ENCODE measurements around the gene FNTB. TPM values are rescaled to one million over a fixed set of nuclear protein-coding genes. Genes with fewer than 3 reads are reported as not detected.

Gene FNTB
- total and polyA plus RNA-seq, 9 of the 15 experiments (the other 6 are each of a cell fraction or from before 2014, with no cell fraction given): 6.9 to 23.2 (median 12.2) TPM

- TF ChIP-seq CCAR2 (IDR thresholded peaks at IDR 0.05; ENCODE audit: low read depth, low read length) (no peak), ZNF224 (CRISPR knock-in tag; IDR thresholded peaks at IDR 0.05) (no peak), ZBTB5 (IDR thresholded peaks at IDR 0.05) (no peak), TRIM25 (IDR thresholded peaks at IDR 0.05; ENCODE audit: borderline replicate concordance) (no peak), RAD21 (CRISPR knock-in tag; conservative IDR thresholded peaks at IDR 0.05 in 1 of 2, IDR thresholded peaks at IDR 0.05 in 1 of 2) (no peak), MTA2 (IDR thresholded peaks at IDR 0.05; ENCODE audit: low read depth) (peak; percentile 93), CXXC5 (CRISPR knock-in tag; IDR thresholded peaks at IDR 0.05) (peak; percentile 64; the same call in 1 of the 2 replicates), RFX5 (IDR thresholded peaks at IDR 0.05; ENCODE audit: low read depth, low read length) (no peak), AFF1 (IDR thresholded peaks at IDR 0.05; ENCODE audit: low read depth in 1 of 2, partially characterized antibody in 2 of 2) (peak; percentile 63 to 92), SRSF3 (IDR thresholded peaks at IDR 0.05; ENCODE audit: insufficient read depth, low read length) (no peak), ARID1B (IDR thresholded peaks at IDR 0.05) (peak; percentile 98), GABPB1 (CRISPR knock-in tag; IDR thresholded peaks at IDR 0.05) (0 out of 2 replicates have a peak, but pooled peaks have one; percentile 49), AFF4 (CRISPR knock-in tag; IDR thresholded peaks at IDR 0.05) (no peak), SPI1 (IDR thresholded peaks at IDR 0.05; ENCODE audit: borderline replicate concordance, low read depth, low read length) (peak; percentile 87), MAFF (IDR thresholded peaks at IDR 0.05; ENCODE audit: low read length) (no peak)
Observed at GRCh38 chr14:65042731-65043372, 56.2 kb downstream of the FNTB start (continued).

All from K562 (cell line).